Upper lobe of left lung (tissue), 4 donors: ENCODE results near the gene DEFB125.

Experiments used
- CTCF ChIP-seq, 6 experiments: fragments of 450-650 bp in 4 of 6; fragments of 200-600 bp in 2 of 6; sonication (generic) in 2 of 6; IDR thresholded peaks; one replicate each; pipeline ENCODE4 v1.5.1; 2016 to 2019; ENCODE audit warnings: antibody characterized with exemption in 6 of 6
- POLR2A ChIP-seq, 4 donors: fragments of 450-650 bp; IDR thresholded peaks; one replicate each; pipeline ENCODE4 v1.5.1; 2016 to 2017; ENCODE audit warnings: antibody characterized with exemption in 4 of 4, mild to moderate bottlenecking in 2 of 4

- TF ChIP-seq CTCF (IDR thresholded peaks at IDR 0.05) (peak in 3 of 6 experiments; percentile 1 to 45 (median 18)), POLR2A (IDR thresholded peaks at IDR 0.05) (no peak)
Measured at GRCh38 chr20:137668-138490, 50.4 kb downstream of the DEFB125 start.
